Testis (tissue), 3 donors: ENCODE data around the gene AMBRA1. TPM values are rescaled to one million over a fixed set of nuclear protein-coding genes. Genes with fewer than 3 reads are reported as not detected.

Experiments
- DNase-seq: peaks from one replicate; pipeline ENCODE4 v3.0.0-alpha.2; 2019
- H3K27ac ChIP-seq, 2 donors: fragments of 200-600 bp; sonication (generic); one replicate each; pipeline ENCODE4 v1.5.1; 2019
- H3K27me3 ChIP-seq: fragments of 200-600 bp; sonication (generic); one replicate; pipeline ENCODE4 v1.5.1; 2019
- H3K36me3 ChIP-seq: fragments of 200-600 bp; sonication (generic); one replicate; pipeline ENCODE4 v1.5.1; 2017; ENCODE audit warnings: low read depth; ENCODE audit errors: missing control alignments
- H3K4me1 ChIP-seq: fragments of 200-600 bp; sonication (generic); one replicate; pipeline ENCODE4 v1.5.1; 2019
- H3K4me3 ChIP-seq, 2 donors: fragments of 200-600 bp; sonication (generic); one replicate each; pipeline ENCODE4 v1.5.1; 2017 to 2019
- H3K9me3 ChIP-seq: fragments of 200-600 bp; sonication (generic); one replicate; pipeline ENCODE4 v1.5.1; 2017
- POLR2A ChIP-seq: fragments of 450-650 bp; IDR thresholded peaks from one replicate; pipeline ENCODE4 v1.6.1; 2017; ENCODE audit warnings: antibody characterized with exemption, mild to moderate bottlenecking, moderate library complexity
- WGBS, 2 donors: methylation state at CpG; one replicate each; pipeline ENCODE4 v1.1.5; 2018; 5-methylcytosine and 5-hydroxymethylcytosine counted together
- intact Hi-C: fragments of 100-400 bp; cut with DNase I; formaldehyde crosslinking; loops from one replicate; pipeline ENCODE4 v1.15.1; 2023; ENCODE audit warnings: low total_unique reads
- polyA plus RNA-seq: library from polyadenylated mRNA; stranded (reverse); fragments of 350-450 nt; fragmentation: Illumina TruSeq; extraction: RNeasy Lipid Tissue Mini Kit (QIAGEN cat#74804); gene quantifications from one replicate; pipeline ENCODE4 v1.2.3, GENCODE V29; 2014; ENCODE audit warnings: low read depth, low replicate concordance; ENCODE audit not compliant: insufficient read depth
- total RNA-seq, 2 donors: library from RNA; depleted of rRNA; stranded (reverse); fragments of >200 nt; gene quantifications; one replicate each; pipeline ENCODE4 v1.2.3, GENCODE V29; 2016
- TF ChIP-seq, protein P1 (sequence below), 3 experiments: fragments of 450-650 bp in 2 of 3; fragments of 200-600 bp in 1 of 3; sonication (generic) in 1 of 3; IDR thresholded peaks; one replicate each; pipeline ENCODE4 v1.5.1; 2016 to 2019; ENCODE audit warnings: antibody characterized with exemption in 3 of 3, mild to moderate bottlenecking in 2 of 3, moderate library complexity in 1 of 3

The AMBRA1 gene
- total and polyA plus RNA-seq, 3 donors from 2014 or later: 28.0 to 68.3 (median 55.6) TPM

GRCh38 chr11:46635557-46636139 lies 41.8 kb upstream of the AMBRA1 start:
- no peaks in the 10 kb centered on the region for H3K27me3 ChIP-seq
- intact Hi-C loops: no loop called here
- H3K27ac ChIP-seq: no peak overlapping the region
- no peak for DNase-seq
- 81 to 88% methylated on average over 5 of the region's 5 CpGs for WGBS, 2 donors
- no peak overlapping the region for H3K4me3 ChIP-seq
- TF ChIP-seq, protein P1, sequence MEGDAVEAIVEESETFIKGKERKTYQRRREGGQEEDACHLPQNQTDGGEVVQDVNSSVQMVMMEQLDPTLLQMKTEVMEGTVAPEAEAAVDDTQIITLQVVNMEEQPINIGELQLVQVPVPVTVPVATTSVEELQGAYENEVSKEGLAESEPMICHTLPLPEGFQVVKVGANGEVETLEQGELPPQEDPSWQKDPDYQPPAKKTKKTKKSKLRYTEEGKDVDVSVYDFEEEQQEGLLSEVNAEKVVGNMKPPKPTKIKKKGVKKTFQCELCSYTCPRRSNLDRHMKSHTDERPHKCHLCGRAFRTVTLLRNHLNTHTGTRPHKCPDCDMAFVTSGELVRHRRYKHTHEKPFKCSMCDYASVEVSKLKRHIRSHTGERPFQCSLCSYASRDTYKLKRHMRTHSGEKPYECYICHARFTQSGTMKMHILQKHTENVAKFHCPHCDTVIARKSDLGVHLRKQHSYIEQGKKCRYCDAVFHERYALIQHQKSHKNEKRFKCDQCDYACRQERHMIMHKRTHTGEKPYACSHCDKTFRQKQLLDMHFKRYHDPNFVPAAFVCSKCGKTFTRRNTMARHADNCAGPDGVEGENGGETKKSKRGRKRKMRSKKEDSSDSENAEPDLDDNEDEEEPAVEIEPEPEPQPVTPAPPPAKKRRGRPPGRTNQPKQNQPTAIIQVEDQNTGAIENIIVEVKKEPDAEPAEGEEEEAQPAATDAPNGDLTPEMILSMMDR (IDR thresholded peaks at IDR 0.05): no peak
- no peak for TF ChIP-seq POLR2A
- H3K9me3 ChIP-seq: no peaks in the 10 kb centered on the region
- no peaks in the 10 kb centered on the region for H3K36me3 ChIP-seq
- no peaks in the 10 kb centered on the region for H3K4me1 ChIP-seq

- no peaks in the 10 kb centered on the region for H3K4me1 ChIP-seq
- no peaks in the 10 kb centered on the region for H3K9me3 ChIP-seq
- TF ChIP-seq, protein P1 (IDR thresholded peaks at IDR 0.05): no peak
- TF ChIP-seq POLR2A: no peak
- H3K36me3 ChIP-seq: no peaks in the 10 kb centered on the region
- no peaks in the 10 kb centered on the region for H3K27me3 ChIP-seq
- DNase-seq: no peak
- intact Hi-C loops: no loop called here
- 95% methylated on average over 22 of the region's 22 CpGs for WGBS, 2 donors
- H3K27ac ChIP-seq: no peak overlapping the region
- H3K4me3 ChIP-seq: no peak overlapping the region
These were observed 39.7 kb upstream of the AMBRA1 start for GRCh38 chr11:46633291-46634217.

- H3K4me3 ChIP-seq: no peak overlapping the region
- no peaks in the 10 kb centered on the region for H3K9me3 ChIP-seq
- WGBS, 2 donors: 92 to 100% methylated on average over 1 of the region's 1 CpG
- TF ChIP-seq, protein P1 (IDR thresholded peaks at IDR 0.05): no peak
- TF ChIP-seq POLR2A: no peak
- H3K36me3 ChIP-seq: no peaks in the 10 kb centered on the region
- H3K27me3 ChIP-seq: no peaks in the 10 kb centered on the region
- intact Hi-C loops: no loop called here
- no peaks in the 10 kb centered on the region for H3K4me1 ChIP-seq
- no peak for DNase-seq
- no peak overlapping the region for H3K27ac ChIP-seq
These were observed 38.7 kb upstream of the AMBRA1 start for GRCh38 chr11:46632502-46632901.

DNA sequence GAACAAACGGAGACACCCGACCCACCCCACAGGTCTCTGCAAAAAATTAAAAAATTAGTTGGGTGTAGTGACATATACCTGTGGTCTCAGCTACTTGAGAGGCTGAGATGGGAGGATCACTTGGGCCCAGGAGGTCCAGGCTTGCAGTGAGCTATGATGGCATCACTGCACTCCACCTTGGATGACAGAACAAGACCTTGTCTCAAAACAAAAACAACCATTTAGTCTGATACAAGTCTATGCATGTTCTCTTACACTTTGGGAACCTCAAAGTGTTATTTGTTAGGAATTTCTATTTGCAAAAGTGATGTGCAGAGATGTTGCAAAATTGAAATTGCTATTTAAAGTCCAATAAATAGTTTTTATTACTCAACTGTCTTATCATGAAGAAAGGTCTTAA lies 37.9 kb upstream of the AMBRA1 start:
- no peak for DNase-seq
- no peaks in the 10 kb centered on the region for H3K36me3 ChIP-seq
- H3K4me1 ChIP-seq: no peaks in the 10 kb centered on the region
- WGBS, 2 donors: 91 to 100% methylated on average over 2 of the region's 2 CpGs
- TF ChIP-seq, protein P1 (IDR thresholded peaks at IDR 0.05): no peak
- TF ChIP-seq POLR2A: no peak
- intact Hi-C loops: no loop called here
- H3K27ac ChIP-seq: no peak overlapping the region
- H3K27me3 ChIP-seq: no peaks in the 10 kb centered on the region
- H3K9me3 ChIP-seq: no peaks in the 10 kb centered on the region
- H3K4me3 ChIP-seq: no peak overlapping the region
